NCI-H446 (cell line): ENCODE measurements around the gene RBM33.

Source experiments
- DNase-seq, 2 experiments: peaks; one replicate each; lab custom pipeline; 2025; lab: John Stamatoyannopoulos, UW

Gene RBM33

DNA sequence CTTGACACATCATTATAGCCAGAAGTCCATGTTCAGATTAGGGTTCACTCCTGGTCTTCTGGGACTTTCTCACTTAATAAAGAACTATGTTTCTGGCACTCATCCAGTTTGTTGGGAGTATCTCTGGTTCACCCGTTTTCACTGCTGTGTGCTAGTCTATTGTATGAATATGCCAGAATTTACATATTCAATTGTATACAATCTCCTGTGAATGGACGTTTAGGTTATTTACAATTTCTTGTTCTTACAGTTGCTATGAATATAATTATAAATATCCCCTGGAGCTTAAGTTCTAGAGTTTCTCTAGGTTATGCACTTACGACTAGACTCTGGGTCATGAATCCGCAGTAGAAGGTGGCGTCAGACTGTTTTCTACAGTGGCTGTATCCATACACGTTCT lies 20.0 kb upstream of the RBM33 start:
- no peak for DNase-seq

DNA sequence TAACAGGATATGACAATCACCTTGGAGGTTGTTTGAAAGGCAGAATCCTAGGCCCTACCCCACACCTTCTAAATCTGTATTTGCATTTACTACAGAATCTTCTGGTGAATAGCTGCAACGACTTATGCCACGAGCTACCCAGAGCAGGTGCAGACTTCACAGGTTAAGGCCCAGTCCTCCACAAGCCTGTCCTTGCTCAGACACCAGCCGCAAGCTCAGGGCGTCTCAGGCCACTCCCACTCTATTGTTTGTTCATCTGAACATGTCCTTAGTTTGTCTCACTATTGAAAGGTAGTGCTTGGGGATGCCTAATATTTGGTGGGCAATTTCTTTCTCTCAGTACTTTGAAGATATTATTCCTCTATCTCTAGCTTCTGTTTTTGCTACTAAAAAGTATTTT lies 18.9 kb upstream of the RBM33 start:
- DNase-seq: no peak

DNA sequence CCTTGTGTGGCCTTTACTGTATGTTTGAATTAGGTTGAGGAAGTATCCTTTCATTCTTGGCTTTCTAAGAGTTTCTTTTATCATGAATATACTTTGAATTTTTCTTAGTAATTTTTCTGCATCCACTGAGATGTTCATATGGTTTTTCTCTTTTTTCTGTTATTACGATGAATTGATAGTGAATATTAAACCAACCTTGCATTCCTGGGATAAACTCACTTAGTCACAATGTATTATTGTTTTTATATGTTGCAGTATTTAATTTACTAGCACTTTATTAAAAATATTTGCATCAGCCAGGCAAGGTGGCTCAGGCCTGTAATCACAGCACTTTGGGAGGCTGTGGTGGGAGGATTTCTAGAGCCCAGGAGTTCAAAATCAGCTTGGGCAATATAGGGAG lies 15.3 kb upstream of the RBM33 start:
- DNase-seq: no peak

DNA sequence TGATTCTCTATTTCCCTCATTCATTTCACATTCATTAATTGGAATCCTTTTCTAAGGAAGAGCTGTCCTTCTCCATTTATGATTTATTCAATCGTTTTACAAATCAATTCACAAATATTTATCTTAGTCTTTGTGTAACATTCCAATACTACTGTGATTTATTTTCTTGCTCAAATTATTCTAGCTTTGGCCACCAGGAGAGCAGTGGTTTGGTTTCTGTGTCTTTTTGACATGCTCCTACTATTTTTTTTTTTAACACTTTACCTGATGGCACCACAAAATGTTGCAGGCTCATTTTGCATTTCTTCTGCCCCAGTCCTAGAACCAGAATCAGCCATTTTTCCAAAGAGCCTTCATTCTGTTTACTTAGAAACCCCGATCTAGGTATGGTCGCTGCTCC lies 13.3 kb upstream of the RBM33 start:
- DNase-seq: no peak

DNA sequence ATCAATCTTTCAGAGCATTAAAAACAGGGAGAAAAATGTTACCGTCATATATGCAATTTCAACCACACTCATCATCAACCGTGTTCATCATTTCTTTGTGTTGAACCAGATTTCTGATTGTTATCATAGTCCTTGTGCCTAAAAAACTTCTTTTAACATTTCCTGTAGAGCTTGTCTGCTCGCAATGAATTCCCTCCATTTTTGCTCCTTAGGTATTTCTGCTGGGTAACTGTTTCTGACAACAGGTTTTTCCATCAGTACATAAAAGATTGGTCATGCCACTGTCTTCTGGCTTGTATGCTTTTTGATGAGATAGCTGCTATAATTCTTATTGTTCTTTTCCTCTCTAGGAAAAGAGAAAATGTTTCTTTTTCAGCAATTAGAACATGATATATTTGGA lies 8.6 kb upstream of the RBM33 start:
- no peak for DNase-seq

DNA sequence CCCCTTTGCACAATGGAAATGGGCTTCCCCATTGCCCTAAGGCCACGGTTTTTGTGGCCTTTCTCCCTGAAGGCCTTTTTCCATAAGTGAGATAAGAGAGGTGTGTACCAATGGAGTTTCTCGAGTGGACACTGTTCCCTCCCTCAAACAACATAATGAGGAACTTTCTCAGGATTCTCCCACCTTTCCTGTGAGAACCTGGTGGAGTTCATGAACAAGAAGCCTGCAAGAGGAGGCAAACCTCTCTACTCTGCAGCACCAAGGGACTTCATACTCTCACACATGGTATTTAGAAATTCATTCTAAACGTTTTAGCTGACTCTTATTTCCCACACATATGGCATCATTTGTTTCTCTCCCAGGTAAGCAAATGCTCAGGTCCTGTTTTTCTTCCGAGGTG lies 7.3 kb upstream of the RBM33 start:
- DNase-seq: no peak

DNA sequence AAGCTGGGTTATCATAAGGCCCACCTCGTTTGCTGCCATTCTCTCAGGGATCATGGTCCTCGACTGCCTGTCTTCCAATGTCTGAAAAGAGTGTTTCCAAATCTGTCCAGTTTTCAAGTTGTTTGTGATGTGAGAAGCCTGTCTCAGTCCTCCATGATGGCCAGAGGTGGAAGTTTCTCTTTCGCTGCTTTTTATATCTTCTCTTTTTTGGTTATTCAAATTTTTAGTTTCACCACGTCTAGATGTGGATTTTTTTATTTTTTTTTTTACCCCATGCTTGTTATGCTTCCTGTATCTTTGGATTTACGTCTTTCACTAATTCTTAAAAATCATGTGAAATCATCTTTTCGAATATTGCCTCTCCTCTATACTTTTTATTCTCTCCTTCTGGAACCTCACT lies 6.1 kb upstream of the RBM33 start:
- DNase-seq: no peak

DNA sequence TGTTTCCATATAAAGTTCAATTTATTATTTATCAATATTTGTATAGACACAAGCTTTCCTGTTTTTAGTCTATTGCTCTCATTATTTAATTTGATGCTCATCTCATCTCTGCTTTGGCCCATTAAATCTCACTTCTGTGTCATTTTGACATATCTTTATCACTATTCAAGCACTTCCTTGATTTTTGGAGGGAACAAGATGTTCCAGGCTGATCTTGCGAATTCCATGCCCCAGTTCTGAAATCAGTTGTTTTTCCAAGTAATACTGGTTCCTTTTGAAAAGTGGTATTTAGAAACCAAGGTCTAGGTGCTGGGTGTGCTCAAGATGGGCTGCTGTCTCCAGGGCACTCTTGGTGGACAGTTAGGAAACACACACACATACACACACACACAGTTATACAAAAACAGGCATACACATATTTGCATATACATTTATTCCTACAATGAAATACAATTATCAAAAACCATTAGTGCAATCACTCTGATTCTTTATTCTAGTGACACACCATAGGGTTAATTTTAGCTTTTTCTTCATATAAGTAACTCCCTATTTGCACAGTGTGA lies 4.4 kb upstream of the RBM33 start:
- DNase-seq: no peak

DNA sequence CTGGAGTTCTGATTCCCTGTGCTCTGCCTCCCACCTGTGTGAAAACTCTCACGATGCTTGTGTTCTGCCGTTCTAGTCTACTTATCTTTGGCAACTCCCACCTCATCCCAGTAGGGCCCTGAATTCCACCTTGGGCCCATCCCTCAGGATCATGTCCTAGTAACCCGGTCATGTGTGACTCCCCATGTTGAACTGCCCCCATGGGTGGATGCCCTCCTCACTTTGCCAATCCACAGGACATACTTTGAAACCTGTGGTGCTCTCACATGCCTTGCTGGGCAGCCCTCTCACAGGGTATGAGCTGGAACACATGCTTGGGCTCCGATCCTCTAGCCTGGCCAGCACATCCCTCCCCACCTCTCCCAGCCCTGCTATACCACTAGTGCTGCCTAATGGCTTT lies 3.8 kb upstream of the RBM33 start:
- no peak for DNase-seq

DNA sequence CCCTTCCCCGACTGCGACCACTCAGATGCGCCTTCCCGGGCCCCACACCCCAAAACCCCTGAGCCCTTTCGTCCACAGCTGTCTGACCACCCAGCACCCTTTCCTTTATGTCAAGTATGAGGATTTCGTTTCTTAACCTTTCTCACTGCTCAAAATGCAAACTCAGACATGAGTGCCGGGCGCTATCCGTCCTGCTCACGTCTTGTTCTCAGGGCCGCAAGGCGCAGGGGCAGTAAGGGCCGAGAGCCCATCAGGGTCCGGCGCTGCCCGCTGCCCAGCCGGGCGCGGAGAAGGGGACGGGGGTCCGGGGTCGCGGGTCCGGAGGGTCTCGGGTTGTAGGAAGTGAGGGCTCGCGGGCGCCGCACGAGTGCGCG lies 670 bp upstream of the RBM33 start:
- no peak for DNase-seq

DNA sequence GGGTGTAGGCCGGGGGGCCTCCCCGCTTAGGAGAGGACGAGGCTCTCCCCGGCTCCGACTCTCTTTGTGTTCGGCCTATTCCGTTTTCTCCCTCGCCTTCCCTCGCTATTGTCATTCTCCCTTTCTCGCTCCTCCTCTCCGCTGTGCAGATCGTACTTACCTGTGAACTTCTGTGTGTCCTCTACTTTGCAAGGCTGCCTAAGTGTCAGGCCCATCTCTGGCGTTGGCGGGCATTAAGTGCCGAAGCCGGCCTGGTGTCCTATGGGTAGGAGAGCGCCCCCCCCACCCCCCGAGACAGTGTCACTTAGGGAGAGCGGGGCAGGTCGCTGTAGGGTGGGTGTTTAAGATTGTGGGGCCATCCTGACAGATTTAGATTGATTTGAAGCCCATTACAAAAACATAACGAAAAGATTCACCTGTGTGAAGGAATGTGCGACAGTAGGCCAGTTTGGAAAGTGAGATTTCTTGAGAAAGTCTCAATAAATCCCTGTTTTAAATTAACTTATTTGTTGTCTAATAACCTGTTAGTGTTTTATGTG lies 579 bp downstream of the RBM33 start:
- no peak for DNase-seq

DNA sequence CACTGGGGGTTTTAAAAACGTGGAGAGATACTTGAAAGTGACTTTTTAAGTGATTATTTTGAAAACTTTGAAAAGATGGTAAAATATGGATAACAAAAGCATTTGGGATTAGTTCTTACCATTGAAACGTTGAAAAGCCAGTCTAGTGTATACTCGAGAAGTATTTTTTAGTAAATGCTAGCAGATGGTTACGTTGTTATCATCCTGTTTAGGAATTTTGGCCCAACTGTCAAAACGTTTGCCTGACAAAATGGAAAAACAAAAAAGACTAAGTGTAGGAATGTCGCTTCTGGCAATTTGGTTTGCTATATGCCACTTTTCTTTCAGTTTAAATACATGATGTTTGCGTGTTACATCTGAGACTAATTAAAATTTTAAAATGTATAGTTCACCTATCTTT lies 1.2 kb downstream of the RBM33 start:
- DNase-seq: no peak

DNA sequence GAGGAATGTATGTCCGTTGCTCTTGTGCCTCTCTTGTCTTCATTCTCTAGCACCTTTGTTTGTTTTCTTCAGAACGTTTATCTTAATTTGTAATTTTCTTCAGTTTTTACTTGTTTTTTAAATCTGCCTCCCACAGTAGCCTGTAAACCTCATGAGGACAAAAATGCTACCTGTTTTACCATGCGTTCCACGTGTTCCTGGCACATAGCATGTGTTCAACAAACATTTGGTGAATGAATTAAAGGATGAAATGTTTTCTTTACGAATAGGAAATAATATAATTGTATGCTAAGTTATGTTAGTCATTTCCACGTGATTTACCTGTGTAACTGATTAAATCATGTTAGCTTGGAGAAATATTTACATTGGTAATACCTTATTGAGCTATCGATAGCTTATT lies 2.2 kb downstream of the RBM33 start:
- no peak for DNase-seq

DNA sequence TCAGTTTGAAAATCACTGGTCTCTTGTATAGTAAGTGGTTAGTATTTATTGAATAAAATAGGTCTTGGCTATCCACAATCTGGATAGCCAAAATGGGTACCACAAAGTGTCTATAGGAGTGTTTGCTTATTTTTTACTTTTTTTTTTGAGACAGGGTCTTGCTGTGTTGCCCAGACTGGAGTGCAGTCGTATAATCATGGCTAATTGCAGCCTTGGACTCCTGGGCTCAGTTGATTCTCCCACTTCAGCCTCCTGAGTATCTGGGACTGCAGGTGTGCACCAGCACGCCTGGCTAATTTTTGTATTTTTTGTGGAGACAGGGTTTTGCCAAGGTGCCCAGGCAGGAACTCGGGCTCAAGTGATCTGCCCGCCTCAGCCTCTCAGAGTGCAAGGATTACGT lies 2.8 kb downstream of the RBM33 start:
- DNase-seq: no peak

DNA sequence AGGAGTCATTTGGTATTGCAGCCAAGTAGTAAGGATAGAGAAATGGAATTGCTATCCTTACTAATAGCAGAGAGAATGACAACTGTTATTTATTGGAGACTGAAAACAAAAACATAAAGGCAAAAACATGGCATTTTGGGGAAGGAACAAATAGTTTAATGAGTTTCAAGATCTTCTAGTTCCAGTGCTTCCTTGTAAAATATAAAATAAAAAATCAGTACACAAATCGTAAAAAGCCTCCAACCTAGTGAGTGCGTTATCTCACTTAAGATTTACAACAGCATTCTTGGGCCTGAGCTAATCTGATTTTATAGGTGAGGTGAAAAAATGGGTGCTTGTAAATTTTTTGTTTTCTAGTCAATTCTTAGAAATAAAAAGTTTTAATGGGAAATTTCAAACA lies 3.3 kb downstream of the RBM33 start:
- DNase-seq: no peak

DNA sequence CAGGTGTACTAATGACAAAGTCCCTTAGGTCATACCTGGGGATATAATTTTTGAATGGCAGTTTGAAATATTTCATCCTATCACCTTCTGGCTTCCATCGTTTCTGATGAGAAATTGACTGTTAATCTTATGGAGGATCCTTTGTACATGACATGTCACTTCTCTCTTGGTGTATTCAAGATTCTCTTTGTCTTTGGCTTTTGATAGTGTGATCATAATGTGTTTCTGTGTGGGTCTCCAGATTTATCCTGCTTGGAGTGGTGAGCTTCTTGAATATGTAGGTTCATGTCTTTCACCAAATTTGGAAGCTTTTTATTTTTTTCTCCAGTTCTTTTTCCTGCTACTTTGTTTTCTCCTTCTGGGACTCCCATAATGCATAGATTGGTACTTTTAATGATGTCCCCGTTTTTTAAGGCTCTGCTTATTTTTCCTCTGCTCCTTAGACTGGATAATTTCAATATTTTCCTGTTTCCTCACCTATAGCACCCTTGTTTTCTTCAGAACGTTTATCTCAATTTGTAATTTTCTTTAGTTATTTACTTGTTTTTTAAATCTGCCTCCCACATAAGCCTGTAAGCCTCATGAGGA lies 4.4 kb downstream of the RBM33 start:
- DNase-seq: no peak

DNA sequence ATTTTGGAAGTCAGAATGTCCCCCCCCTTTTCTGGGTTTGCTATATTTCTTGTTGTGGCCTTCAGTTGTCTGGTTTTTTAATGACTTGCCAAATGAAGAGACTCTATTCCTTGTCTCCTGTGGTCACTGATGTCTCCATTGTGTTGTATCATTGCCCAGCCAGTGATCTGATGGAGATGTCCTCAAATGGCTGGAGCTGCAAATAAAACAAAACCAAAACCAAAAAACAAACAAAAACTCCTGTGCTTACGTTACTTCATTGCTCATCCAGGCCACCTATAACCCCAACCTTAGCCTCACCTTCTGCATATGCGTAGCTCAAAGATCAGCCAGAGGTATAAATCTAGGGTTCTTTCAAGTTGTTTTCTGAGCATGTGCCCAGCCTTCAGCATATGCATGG lies 5.1 kb downstream of the RBM33 start:
- DNase-seq: no peak

DNA sequence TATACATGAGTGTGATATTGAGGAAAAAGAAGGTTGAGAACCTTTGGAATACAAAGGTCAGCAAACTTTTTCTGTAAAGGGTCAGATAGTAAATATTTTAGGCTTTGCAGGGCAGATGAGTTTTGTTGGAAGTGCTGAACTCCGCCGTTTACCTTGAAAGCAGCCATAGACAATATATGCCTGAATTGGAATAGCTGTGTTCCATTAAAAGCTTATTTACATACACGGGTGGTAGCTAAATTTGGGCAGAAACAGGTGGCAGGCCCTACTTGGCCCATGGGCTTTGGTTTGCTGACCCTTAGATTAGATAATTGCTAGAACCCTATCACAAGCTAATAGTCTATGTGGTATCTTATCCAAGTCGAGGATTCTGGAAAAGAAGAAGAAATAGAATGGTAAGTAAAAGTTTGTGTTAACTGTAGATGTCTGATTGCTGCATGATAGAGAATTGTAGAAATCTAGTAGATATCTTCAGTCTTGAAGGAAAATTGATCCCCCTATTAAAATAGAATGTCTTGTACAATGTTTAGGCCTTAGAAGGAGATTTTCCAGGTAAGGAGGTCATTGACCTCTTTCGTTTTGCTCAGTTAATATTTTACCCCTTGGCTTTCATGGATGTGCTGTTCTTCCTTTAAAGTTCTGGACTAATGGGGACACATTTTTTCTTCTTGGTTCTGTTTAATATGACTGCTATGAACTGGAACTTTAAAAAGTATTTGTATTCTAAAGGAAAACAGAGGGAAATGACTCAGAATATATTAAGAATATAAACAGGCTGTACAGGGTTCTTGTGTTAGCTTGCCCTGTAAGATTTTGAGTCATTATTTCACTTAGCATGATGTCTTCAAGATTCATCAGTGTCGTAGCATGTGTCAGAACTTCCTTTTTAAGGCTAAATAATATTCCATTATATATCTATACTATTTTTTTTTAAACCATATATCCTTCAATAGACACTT lies 8.0 kb downstream of the RBM33 start:
- no peak for DNase-seq

DNA sequence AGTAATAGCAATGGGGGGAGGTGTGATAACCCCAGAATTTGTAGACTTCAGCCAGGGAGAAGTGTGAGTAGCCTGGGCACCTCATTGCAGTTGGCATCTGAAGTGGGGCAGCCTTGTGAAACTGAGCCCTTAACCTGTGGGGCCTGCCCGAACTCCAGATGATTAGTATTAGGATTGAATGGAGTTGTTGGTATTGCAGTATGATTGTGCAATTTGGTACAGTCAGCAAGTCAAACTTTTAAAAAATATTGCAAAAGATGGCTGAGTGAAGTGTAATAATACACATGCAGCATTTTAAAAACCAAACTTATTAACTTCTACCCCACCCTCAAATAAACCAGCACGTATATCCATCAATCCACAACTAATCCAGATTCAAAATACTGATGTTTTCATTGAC lies 9.3 kb downstream of the RBM33 start:
- no peak for DNase-seq

DNA sequence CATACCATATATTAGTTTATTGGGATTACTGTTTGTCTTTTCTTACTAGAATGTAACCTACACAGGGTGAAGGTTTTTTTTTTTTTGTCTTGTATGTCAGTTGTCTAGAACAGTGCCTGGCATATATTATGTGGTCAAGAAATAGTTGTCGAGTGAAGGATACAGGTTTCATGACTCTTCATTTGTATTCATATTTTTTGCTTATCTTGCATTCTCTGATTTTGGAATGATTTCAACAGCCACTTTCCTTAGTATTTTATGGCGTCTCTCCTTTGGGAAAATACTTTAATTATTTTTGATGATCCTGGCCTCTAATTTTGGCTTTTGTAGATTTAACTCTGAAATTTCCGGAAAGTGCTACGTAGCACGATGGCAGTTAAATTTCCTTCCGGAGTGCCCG lies 12.4 kb downstream of the RBM33 start:
- no peak for DNase-seq

DNA sequence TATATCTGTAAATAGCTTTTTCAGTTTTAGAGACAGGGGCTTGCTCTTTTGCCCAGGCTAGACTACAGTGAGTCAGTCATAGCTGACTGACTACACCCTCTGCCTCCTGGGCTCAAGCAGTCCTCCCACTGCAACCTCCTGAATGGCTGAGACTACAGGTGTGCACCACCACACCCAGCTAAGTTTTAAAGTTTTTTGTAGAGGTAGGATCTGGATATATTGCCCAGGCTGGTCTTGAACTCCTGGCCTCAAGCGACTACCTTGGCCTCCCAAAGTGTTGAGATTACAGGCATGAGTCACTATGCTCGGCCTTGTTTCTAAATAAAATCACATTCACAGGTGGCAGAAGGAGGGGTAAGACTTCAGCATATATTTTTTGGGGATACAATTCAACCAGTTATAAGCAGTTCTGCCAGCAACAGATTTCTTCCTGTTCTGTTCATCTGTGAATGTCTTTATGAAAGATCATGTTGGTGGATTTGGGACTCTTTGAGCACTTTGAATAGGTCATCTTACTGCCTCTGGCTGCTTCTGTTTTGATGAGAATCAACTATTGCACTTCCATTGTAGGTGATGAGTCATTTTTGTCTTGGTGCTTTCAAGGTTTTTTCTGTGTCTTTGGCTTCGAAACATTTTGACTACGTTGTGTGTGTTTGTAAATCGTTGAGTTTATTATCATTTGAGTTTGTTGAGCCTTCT lies 15.7 kb downstream of the RBM33 start:
- no peak for DNase-seq

DNA sequence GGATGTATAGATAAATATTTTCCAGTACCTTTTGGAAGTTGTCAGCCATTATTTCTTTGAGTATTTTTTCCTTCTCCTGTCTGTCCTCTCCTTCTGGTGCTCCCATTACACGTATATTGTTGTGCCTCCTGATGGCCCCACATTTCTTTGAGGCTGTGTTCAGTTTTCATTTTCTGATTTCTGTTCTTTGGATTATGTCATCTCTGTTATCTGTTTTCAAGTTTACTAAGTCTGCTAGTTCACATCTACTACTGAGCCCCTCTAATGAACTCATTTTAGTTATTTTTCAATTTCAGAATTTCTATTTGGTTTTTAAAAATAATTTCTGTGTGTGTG lies 16.3 kb downstream of the RBM33 start:
- DNase-seq: no peak
